Cardiac fibroblast (primary cell): ENCODE results near the gene ULK4.
"Not testable (repeated sequence)": the region's sequence is repeated elsewhere in the genome, so short reads cannot be mapped to it uniquely, and the experiment has no call there.

Experiments
- DNase-seq, 2 donors: peaks; one replicate each; pipeline versions ENCODE4 v3.0.0 to v3.0.0-alpha.2; 2010; ENCODE audit warnings: low read depth in 2 of 2
- H3K4me3 ChIP-seq, 2 donors: replicated peaks in 1 of 2; 1 replicate in 1 of 2; 2 replicates in 1 of 2; pipeline ENCODE4 v1.5.1; 2011; ENCODE audit warnings: low read depth in 2 of 2, low read length in 2 of 2, mild to moderate bottlenecking in 2 of 2, moderate library complexity in 1 of 2
- TF ChIP-seq, protein P1 (sequence below): IDR thresholded peaks from one replicate; pipeline ENCODE4 v1.5.1; 2011; ENCODE audit warnings: low read depth, mild to moderate bottlenecking, low read length, inconsistent platforms

ULK4 gene

GRCh38 chr3:41652506-41652905, 309.4 kb downstream of the ULK4 start:
- TF ChIP-seq, protein P1, sequence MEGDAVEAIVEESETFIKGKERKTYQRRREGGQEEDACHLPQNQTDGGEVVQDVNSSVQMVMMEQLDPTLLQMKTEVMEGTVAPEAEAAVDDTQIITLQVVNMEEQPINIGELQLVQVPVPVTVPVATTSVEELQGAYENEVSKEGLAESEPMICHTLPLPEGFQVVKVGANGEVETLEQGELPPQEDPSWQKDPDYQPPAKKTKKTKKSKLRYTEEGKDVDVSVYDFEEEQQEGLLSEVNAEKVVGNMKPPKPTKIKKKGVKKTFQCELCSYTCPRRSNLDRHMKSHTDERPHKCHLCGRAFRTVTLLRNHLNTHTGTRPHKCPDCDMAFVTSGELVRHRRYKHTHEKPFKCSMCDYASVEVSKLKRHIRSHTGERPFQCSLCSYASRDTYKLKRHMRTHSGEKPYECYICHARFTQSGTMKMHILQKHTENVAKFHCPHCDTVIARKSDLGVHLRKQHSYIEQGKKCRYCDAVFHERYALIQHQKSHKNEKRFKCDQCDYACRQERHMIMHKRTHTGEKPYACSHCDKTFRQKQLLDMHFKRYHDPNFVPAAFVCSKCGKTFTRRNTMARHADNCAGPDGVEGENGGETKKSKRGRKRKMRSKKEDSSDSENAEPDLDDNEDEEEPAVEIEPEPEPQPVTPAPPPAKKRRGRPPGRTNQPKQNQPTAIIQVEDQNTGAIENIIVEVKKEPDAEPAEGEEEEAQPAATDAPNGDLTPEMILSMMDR = no peak
- H3K4me3 ChIP-seq = no peak overlapping the region
- no peak for DNase-seq

- H3K4me3 ChIP-seq = no peak overlapping the region
- TF ChIP-seq, protein P1 = no peak
- DNase-seq = no peak
Measured at GRCh38 chr3:41651718-41652117, 310.2 kb downstream of the ULK4 start.

- TF ChIP-seq, protein P1 = no peak
- no peak overlapping the region for H3K4me3 ChIP-seq
- DNase-seq = no peak
Measured at GRCh38 chr3:41650406-41650805, 311.5 kb downstream of the ULK4 start.

DNA sequence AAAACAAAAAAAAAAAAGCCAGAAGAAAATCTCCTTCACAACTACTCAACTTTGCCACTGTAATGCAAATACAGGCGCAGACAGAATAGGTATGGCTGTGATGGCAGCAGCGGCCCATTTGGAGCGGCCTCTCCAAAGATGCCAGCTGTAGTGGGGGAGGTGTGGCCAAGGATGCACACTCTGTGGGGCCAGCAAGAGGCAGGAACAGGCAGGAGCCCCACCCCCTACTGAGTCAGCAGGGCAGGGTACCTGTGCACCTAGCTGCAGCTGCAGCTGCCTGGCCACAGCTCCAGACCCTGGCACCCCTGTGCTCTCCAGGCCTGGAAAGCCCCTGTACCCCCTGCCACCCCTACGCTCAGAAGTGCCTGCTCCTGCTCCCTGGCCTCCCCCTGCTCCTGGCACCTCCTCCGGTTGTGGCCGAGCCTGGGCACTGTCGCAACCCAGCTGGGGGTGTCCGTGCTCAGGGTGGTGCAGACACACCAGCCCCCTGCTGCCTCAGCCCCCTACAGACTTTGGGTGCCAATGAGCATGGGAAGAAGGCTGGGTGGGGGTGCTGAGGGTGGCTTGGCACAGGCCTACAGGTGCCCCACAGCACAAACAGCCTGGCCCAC, 312.7 kb downstream of the ULK4 start:
- TF ChIP-seq, protein P1 = no peak
- DNase-seq = no peak
- no peak overlapping the region for H3K4me3 ChIP-seq

GRCh38 chr3:41647730-41648129, 314.2 kb downstream of the ULK4 start:
- not testable (repeated sequence) for H3K4me3 ChIP-seq, DNase-seq

- no peak overlapping the region for H3K4me3 ChIP-seq
- TF ChIP-seq, protein P1 = no peak
- DNase-seq = no peak
Measured at GRCh38 chr3:41640076-41640475, 321.8 kb downstream of the ULK4 start.

- DNase-seq = no peak
- TF ChIP-seq, protein P1 = no peak
- no peak overlapping the region for H3K4me3 ChIP-seq
Measured at GRCh38 chr3:41638381-41638780, 323.5 kb downstream of the ULK4 start.
